Measurements from ENCODE around the gene FASN. TPM values are rescaled to one million over a fixed set of nuclear protein-coding genes. Genes with fewer than 3 reads are reported as not detected.

The FASN gene
- total RNA-seq, 1 experiment from 2014 or later = 346 TPM

- in situ Hi-C loops (cut with HindIII; ENCODE audit: low sequenced_read_pairs) = no loop called here
- no peak for DNase-seq (ENCODE audit: low spot score)
Observed at GRCh38 chr17:82062076-82062983, 35.7 kb downstream of the FASN start.

DNA sequence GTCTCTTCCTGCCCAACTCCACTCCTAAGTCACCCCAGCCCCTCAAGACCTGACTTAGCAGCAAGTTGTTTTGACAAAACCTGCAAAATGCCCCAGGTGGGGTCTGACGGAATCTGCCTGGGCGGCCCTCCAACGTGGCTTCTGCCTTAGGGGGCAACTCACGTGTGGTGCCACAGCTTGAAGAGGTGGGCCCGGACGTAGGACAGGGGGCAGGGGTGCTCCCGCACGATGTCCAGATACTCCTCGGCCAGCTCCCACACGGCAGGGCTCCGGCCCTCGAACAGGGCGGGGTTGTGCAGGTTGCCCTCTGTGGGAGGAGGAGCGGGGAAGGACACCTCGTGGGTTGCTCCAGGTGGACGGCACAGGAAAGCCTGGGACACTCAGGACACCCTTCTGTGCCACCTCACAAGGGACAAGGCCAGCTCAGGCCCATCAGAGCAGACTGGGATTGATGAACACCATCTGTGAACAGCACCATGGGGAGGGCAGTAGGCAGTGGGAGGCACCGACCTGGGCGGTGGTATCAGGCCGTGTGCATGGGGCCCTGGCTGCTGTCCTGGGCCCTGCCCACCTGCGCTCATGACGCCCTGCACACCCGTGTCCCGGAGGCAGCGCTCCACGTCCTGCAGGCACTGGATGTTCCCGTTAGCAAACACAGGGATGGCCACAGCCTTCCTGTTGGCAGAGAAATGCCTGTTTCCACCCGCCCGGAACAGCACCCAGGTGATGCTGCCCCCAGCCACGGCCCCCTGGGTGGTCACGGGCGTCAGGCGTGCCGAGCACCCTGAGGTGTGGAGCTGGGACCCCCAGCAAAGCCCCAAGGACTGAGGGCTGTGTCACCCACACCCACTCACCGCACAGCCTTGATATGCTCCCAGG lies 36.8 kb downstream of the FASN start:
- DNase-seq (ENCODE audit: low spot score) = no peak
- in situ Hi-C loops (cut with HindIII; ENCODE audit: low sequenced_read_pairs) = no loop called here

DNA sequence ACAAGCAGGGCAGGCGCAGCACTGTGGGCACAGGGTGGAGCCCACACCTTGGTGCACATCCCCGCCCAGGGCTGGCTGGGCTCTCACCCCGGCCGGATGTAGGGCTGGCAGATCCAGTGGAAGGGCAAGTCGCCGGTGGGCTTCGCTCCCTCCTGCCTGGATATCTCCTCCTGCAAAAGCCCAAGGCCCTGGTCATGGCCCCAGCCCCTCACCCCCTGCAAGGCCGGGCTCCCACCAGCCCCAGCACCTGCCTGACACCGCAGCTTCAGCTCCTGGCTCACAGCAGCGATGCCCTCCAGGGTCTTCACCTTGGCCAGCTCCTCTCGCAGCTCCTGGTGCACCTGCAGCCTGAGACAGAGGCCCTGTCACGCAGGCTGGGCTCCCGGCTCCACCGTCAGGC lies 37.4 kb downstream of the FASN start:
- no peak for DNase-seq (ENCODE audit: low spot score)
- in situ Hi-C loops (cut with HindIII; ENCODE audit: low sequenced_read_pairs) = no loop called here

GRCh38 chr17:82060001-82060380 lies 38.0 kb downstream of the FASN start:
- in situ Hi-C loops (cut with HindIII; ENCODE audit: low sequenced_read_pairs) = no loop called here
- DNase-seq (ENCODE audit: low spot score) = no peak

GRCh38 chr17:82059272-82060000 lies 38.6 kb downstream of the FASN start:
- no peak for DNase-seq (ENCODE audit: low spot score)
- in situ Hi-C loops (cut with HindIII; ENCODE audit: low sequenced_read_pairs) = no loop called here

- in situ Hi-C loops (cut with HindIII; ENCODE audit: low sequenced_read_pairs) = no loop called here
- DNase-seq (ENCODE audit: low spot score) = no peak
Observed at GRCh38 chr17:82058855-82059249, 39.2 kb downstream of the FASN start.

DNA sequence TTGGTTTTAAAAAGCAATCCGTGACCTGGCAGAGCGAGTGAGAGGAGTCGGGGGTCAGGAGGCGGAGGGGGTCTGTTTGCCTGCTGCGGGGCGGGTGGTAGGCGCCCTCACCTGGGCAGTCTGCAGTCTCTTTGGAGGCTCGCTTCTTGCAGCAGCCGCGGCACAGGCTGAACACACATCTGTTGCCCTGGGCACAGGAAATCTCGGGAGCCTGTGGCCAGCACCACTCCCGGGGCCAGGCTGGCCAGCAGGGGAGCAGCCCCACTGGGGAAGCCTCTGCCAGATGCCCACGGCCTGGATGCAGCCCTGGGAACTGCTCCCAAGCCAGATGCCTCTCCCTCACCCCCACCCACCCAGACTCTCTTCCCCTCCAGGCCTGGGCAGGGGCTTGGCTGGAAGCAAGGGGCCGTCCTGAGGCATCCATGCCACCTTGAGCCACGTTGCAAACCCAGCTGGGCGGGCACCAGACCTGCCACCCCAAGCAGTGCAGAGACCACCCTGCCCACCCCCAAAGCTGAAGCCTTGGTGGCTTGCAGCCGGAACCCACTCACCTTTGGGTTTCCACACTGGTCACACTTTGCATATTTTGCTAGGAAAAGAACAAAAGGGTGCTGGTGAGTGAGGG lies 39.7 kb downstream of the FASN start:
- in situ Hi-C loops (cut with HindIII; ENCODE audit: low sequenced_read_pairs) = no loop called here

DNA sequence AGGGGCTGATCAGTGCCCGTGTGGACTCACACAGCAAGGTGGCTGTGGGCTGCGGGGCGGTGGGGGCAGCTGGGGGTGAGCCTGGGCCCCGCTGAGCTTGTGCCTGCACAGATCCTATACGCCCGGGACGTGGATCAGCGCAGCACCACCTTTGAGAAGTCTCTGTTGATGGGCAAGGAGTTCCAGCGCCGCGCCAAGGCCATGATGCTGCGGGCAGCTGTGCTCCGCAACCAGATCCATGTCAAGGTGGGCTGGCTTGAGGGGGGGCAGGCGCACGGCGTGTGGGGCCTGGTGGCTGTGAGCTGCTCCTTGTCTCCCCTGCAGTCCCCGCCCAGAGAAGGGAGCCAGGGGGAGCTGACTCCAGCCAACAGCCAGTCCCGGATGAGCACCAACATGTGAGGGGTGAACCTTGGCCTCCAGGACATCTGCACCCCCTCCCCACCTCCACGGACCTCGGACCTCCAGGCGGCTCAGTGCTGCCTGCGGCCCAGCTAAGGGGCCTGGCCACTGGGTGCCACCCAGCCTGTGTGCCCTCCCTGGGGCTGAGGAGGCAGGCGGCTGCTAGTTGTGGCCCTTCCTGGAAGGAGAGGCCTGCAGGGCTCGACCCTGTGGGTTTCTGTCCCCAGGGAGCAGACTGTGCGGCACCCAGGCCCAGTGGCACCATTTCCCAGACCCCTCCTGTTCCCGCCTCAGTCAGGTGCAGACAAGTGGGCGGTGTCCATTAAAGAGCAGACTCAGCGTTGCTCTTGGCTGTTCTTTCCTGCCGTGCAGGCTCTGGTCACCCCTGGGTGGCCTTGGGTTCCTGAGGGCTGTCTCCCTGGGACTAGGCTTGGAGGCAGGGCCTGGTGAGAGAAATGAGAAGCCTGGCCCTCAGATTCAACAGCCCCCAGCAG lies 41.1 kb downstream of the FASN start:
- no peak for DNase-seq (ENCODE audit: low spot score)
- in situ Hi-C loops (cut with HindIII; ENCODE audit: low sequenced_read_pairs) = no loop called here

More for the DNA sequence above, 39.7 kb downstream of the FASN start:
- DNase-seq (ENCODE audit: low spot score) = no peak

GRCh38 chr17:82055965-82056728 lies 41.9 kb downstream of the FASN start:
- in situ Hi-C loops (cut with HindIII; ENCODE audit: low sequenced_read_pairs) = no loop called here
- DNase-seq (ENCODE audit: low spot score) = no peak

DNA sequence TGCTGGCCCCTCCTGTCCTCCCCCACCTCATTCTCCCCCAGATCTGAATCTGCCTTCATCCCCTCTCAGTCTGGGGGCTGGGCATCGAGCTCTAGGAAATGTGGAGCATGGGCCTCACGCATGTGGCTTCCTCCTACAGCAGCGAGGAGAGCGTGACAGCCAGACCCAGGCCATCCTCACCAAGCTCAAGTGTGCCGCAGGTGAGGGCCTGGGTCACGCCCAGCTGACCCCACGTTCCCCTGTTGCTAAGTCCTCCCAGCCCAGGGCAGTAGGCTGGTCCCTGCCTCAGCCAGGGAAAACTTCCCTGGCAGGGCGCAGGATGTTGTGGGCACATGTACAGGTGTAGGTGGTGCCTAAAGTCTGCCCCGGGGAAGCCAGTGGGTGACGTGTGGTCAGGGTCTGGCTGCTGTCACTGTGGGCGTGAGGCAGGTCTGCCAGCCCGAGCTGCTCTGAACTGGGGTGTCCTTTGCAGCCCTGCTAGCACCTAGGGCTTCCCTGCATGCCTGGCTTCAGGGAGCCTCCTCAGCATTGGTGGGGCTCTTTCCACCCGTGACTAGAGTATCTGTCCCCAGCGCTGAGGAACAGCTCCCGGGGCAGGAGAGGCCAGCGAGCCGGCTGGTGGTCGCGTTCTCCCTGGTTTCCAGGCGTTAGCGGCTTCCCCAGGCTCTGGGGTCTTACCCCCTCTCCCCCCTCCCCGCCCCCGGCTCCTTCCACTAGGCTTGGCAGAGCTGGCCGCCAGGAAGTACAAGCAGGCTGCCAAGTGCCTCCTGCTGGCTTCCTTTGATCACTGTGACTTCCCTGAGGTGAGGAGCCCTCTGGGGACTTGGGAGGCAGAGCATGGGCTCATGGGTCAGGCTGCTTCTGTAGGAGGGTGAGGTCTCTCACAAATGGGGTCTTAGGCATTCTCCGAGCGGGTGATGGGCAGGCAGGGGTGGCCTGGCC lies 42.7 kb downstream of the FASN start:
- in situ Hi-C loops (cut with HindIII; ENCODE audit: low sequenced_read_pairs) = no loop called here
- no peak for DNase-seq (ENCODE audit: low spot score)

- DNase-seq (ENCODE audit: low spot score) = no peak
- in situ Hi-C loops (cut with HindIII; ENCODE audit: low sequenced_read_pairs) = no loop called here
Observed at GRCh38 chr17:82054351-82055022, 43.5 kb downstream of the FASN start.

DNA sequence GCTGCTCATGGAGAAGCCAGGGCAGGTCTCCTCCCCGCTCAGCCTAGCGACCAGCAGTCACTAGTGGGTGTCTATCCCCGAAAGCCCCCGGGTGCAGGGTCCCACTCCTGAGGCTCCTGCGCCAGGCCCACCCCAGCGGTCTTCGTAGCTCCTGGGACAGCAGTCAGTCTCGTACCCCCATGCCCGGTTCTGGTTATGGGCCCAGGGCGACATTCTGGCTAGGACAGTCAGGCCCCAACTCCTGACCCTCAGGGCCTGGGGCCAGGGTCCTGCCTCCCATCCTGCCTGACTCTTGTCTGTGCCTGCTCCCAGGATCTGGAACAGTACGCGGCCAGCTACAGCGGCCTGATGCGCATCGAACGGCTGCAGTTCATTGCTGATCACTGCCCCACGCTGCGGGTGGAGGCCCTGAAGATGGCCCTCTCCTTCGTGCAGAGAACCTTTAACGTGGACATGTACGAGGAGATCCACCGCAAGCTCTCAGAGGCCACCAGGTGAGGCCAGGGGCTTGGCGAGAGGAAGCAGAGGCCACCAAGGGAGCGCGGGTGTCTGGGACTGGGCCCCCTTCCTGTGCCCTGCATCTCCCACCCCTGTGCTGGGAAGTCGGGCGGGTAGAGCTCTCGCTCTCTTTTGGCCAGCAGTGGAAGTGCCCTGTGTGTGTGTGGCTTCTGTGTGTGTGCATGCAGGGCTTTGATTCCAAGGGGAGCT lies 44.3 kb downstream of the FASN start:
- in situ Hi-C loops (cut with HindIII; ENCODE audit: low sequenced_read_pairs) = no loop called here

GRCh38 chr17:82053130-82053529 lies 44.9 kb downstream of the FASN start:
- no peak for DNase-seq (ENCODE audit: low spot score)
- in situ Hi-C loops (cut with HindIII; ENCODE audit: low sequenced_read_pairs) = no loop called here

More for the DNA sequence above, 44.3 kb downstream of the FASN start:
- DNase-seq (ENCODE audit: low spot score) = no peak

- in situ Hi-C loops (cut with HindIII; ENCODE audit: low sequenced_read_pairs) = no loop called here
- no peak for DNase-seq (ENCODE audit: low spot score)
Observed at GRCh38 chr17:82052638-82053059, 45.4 kb downstream of the FASN start.

Data from G401 (cell line).